WERI-Rb-1 (cell line): Measurements from ENCODE around the gene CDH4.

Experiments used
- DNase-seq: peaks from one replicate; pipeline ENCODE4 v3.0.0-alpha.2; 2020
- H3K27ac ChIP-seq: fragments of 250-450 bp; sonication (Bioruptor Pico); 2 replicates; pipeline ENCODE4 v1.5.1; 2020; ENCODE audit warnings: mild to moderate bottlenecking, moderate library complexity
- H3K27me3 ChIP-seq: fragments of 250-450 bp; sonication (Bioruptor Pico); 2 replicates; pipeline ENCODE4 v1.5.1; 2021; ENCODE audit warnings: mild to moderate bottlenecking, low read depth, moderate library complexity; ENCODE audit not compliant: insufficient read depth, severe bottlenecking
- H3K36me3 ChIP-seq: fragments of 250-450 bp; sonication (Bioruptor Pico); 2 replicates; pipeline ENCODE4 v1.5.1; 2020; ENCODE audit warnings: mild to moderate bottlenecking, moderate library complexity
- H3K4me3 ChIP-seq: 2 replicates; pipeline ENCODE4 v1.5.1; 2011; ENCODE audit warnings: low read depth, mild to moderate bottlenecking, control low read depth, low read length
- H3K9me3 ChIP-seq: fragments of 250-450 bp; sonication (Bioruptor Pico); 2 replicates; pipeline ENCODE4 v1.5.1; 2021; ENCODE audit warnings: mild to moderate bottlenecking, moderate library complexity; ENCODE audit not compliant: severe bottlenecking
- TF ChIP-seq, protein P1 (sequence below): IDR thresholded peaks from 2 replicates; pipeline ENCODE4 v1.5.1; 2011; ENCODE audit warnings: low read depth, mild to moderate bottlenecking, control low read depth, inconsistent platforms, low read length

The CDH4 gene

GRCh38 chr20:61518424-61518951 lies 266.4 kb downstream of the CDH4 start:
- no peak for DNase-seq
- H3K9me3 ChIP-seq, result no peaks in the 10 kb centered on the region
- H3K27ac ChIP-seq, result no peak overlapping the region
- H3K27me3 ChIP-seq, result peaks cover 96% of the 10 kb centered on the region
- TF ChIP-seq, protein P1, sequence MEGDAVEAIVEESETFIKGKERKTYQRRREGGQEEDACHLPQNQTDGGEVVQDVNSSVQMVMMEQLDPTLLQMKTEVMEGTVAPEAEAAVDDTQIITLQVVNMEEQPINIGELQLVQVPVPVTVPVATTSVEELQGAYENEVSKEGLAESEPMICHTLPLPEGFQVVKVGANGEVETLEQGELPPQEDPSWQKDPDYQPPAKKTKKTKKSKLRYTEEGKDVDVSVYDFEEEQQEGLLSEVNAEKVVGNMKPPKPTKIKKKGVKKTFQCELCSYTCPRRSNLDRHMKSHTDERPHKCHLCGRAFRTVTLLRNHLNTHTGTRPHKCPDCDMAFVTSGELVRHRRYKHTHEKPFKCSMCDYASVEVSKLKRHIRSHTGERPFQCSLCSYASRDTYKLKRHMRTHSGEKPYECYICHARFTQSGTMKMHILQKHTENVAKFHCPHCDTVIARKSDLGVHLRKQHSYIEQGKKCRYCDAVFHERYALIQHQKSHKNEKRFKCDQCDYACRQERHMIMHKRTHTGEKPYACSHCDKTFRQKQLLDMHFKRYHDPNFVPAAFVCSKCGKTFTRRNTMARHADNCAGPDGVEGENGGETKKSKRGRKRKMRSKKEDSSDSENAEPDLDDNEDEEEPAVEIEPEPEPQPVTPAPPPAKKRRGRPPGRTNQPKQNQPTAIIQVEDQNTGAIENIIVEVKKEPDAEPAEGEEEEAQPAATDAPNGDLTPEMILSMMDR, result no peak
- H3K36me3 ChIP-seq, result no peaks in the 10 kb centered on the region
- no peak overlapping the region for H3K4me3 ChIP-seq

DNA sequence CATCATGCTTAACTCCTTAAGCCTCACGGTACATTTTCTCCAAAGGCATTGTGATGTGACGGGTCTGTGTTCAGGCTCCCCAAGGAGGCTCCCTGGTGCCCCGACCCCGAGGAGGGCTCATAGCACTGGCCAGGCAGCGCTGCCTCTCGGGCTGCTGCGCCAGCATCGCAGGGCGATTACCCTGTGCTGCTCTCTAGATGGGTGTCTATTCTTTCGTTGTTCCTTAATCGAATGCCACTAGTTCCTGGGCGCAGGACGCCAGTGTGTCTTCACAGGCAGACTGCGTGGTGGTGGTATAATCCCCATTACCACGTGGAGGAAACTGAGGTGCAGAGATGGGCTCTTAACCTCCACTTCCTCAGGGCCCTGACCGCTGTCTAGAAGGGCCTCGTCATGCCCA lies 267.4 kb downstream of the CDH4 start:
- H3K4me3 ChIP-seq, result no peak overlapping the region
- H3K27me3 ChIP-seq, result peaks cover 97% of the 10 kb centered on the region
- TF ChIP-seq, protein P1, result no peak
- H3K27ac ChIP-seq, result no peak overlapping the region
- DNase-seq, result no peak
- H3K36me3 ChIP-seq, result no peaks in the 10 kb centered on the region
- H3K9me3 ChIP-seq, result no peaks in the 10 kb centered on the region

- no peak for DNase-seq
- no peak overlapping the region for H3K27ac ChIP-seq
- H3K4me3 ChIP-seq, result no peak overlapping the region
- H3K9me3 ChIP-seq, result no peaks in the 10 kb centered on the region
- TF ChIP-seq, protein P1, result no peak
- H3K27me3 ChIP-seq, result peaks cover 97% of the 10 kb centered on the region
- no peaks in the 10 kb centered on the region for H3K36me3 ChIP-seq
Observed at GRCh38 chr20:61520076-61520892, 268.2 kb downstream of the CDH4 start.

GRCh38 chr20:61520893-61521460 lies 268.9 kb downstream of the CDH4 start:
- Histone ChIP-seq H3K4me3 (no peak overlapping the region), H3K9me3 (no peaks in the 10 kb centered on the region), H3K36me3 (no peaks in the 10 kb centered on the region), H3K27ac (no peak overlapping the region), H3K27me3 (peaks cover 97% of the 10 kb centered on the region)
- TF ChIP-seq, protein P1, result no peak
- DNase-seq, result no peak

GRCh38 chr20:61521687-61522420 lies 269.8 kb downstream of the CDH4 start:
- no peak overlapping the region for H3K27ac ChIP-seq
- H3K9me3 ChIP-seq, result no peaks in the 10 kb centered on the region
- TF ChIP-seq, protein P1, result no peak
- no peak for DNase-seq
- peaks cover 95% of the 10 kb centered on the region for H3K27me3 ChIP-seq
- H3K4me3 ChIP-seq, result no peak overlapping the region
- no peaks in the 10 kb centered on the region for H3K36me3 ChIP-seq
